ENCODE measurements around the gene AVPR2.

GRCh38 chrX:153873282-153874084 lies 31.0 kb upstream of the AVPR2 start:
- no peak for TF ChIP-seq POLR2AphosphoS5 (IDR thresholded peaks at IDR 0.05; ENCODE audit: control insufficient read depth, insufficient read depth, low read depth, low read length)
- no peak for TF ChIP-seq CTCF (IDR thresholded peaks at IDR 0.05 in 2 of 3, conservative IDR thresholded peaks at IDR 0.05 in 1 of 3; ENCODE audit: insufficient read depth in 2 of 3, low read depth in 1 of 3, low read length in 3 of 3)
- TF ChIP-seq RBM15 (IDR thresholded peaks at IDR 0.05; ENCODE audit: insufficient read depth, low read length): no peak
- TF ChIP-seq POLR2A (conservative IDR thresholded peaks at IDR 0.05): no peak
- TF ChIP-seq ZNF785 (CRISPR knock-in tag; IDR thresholded peaks at IDR 0.05): no peak
- TF ChIP-seq SMC3 (conservative IDR thresholded peaks at IDR 0.05; ENCODE audit: insufficient read depth, low read depth, low read length): no peak
- TF ChIP-seq POU5F1 (IDR thresholded peaks at IDR 0.05; ENCODE audit: borderline replicate concordance, low read depth, low read length, partially characterized antibody): no peak
- no peak for TF ChIP-seq RAD21 (CRISPR knock-in tag; conservative IDR thresholded peaks at IDR 0.05 in 1 of 2, IDR thresholded peaks at IDR 0.05 in 1 of 2)
- TF ChIP-seq CEBPB (tag; IDR thresholded peaks at IDR 0.05): no peak
- no peak for TF ChIP-seq RERE (CRISPR knock-in tag; IDR thresholded peaks at IDR 0.05; ENCODE audit: borderline replicate concordance)
- TF ChIP-seq NR3C1 (CRISPR knock-in tag; IDR thresholded peaks at IDR 0.05): no peak
- TF ChIP-seq GABPA (tag; conservative IDR thresholded peaks at IDR 0.05; ENCODE audit: low read depth): no peak
- TF ChIP-seq RBM14 (IDR thresholded peaks at IDR 0.05; ENCODE audit: borderline replicate concordance, insufficient read depth, low read depth, low read length): no peak
- no peak for TF ChIP-seq CEBPZ (IDR thresholded peaks at IDR 0.05; ENCODE audit: borderline replicate concordance, low read depth, low read length)

Data from K562 (cell line).